Activated CD4-positive, alpha-beta T cell treated with anti-CD3 and anti-CD28 coated beads, Interleukin-2, amount 10 ng/mL, durations not matched to agents 24 days and 14 days (primary cell): ENCODE results near the gene MANBA. TPM values are rescaled to one million over a fixed set of nuclear protein-coding genes. Genes with fewer than 3 reads are reported as not detected.

Source experiments
- DNase-seq: peaks from one replicate; pipeline ENCODE4 v3.0.0; 2022
- H3K27ac Mint-ChIP-seq: one replicate; pipeline ENCODE4 v1.8.0; 2022; ENCODE audit warnings: mild to moderate bottlenecking, mixed read lengths
- H3K27me3 Mint-ChIP-seq: one replicate; pipeline ENCODE4 v1.8.0; 2022; ENCODE audit warnings: mixed read lengths
- H3K36me3 Mint-ChIP-seq: one replicate; pipeline ENCODE4 v1.8.0; 2022; ENCODE audit warnings: low read depth, mild to moderate bottlenecking, mixed read lengths
- H3K4me1 Mint-ChIP-seq: one replicate; pipeline ENCODE4 v1.8.0; 2021; ENCODE audit warnings: mixed read lengths
- H3K4me3 Mint-ChIP-seq: one replicate; pipeline ENCODE4 v1.8.0; 2022; ENCODE audit warnings: mild to moderate bottlenecking, moderate library complexity, mixed read lengths
- H3K9me3 Mint-ChIP-seq: one replicate; pipeline ENCODE4 v1.8.0; 2021; ENCODE audit warnings: mixed read lengths
- intact Hi-C: fragments of 100-400 bp; cut with micrococcal nuclease; formaldehyde crosslinking; loops from one replicate; pipeline ENCODE4 v1.15.1; 2023
- total RNA-seq: library from RNA; stranded (reverse); gene quantifications from 2 replicates; pipeline ENCODE4 v1.2.3, GENCODE V29; 2022

MANBA gene
- total RNA-seq, 1 donor from 2014 or later = 9.4 TPM

GRCh38 chr4:102663073-102663472, 97.7 kb downstream of the MANBA start:
- H3K27me3 Mint-ChIP-seq = no peaks in the 10 kb centered on the region
- peaks cover 14% of the 10 kb centered on the region for H3K36me3 Mint-ChIP-seq
- intact Hi-C loops = no loop called here
- H3K4me1 Mint-ChIP-seq = peaks cover 2% of the 10 kb centered on the region
- H3K9me3 Mint-ChIP-seq = no peaks in the 10 kb centered on the region
- no peak overlapping the region for H3K4me3 Mint-ChIP-seq
- no peak for DNase-seq
- no peak overlapping the region for H3K27ac Mint-ChIP-seq

- Mint-ChIP-seq H3K27me3 (no peaks in the 10 kb centered on the region), H3K36me3 (peaks cover 5% of the 10 kb centered on the region), H3K4me1 (no peaks in the 10 kb centered on the region), H3K9me3 (no peaks in the 10 kb centered on the region), H3K4me3 (no peak overlapping the region), H3K27ac (no peak overlapping the region)
- intact Hi-C loops = no loop called here
- no peak for DNase-seq
Measured at GRCh38 chr4:102657206-102657605, 103.6 kb downstream of the MANBA start.

GRCh38 chr4:102647117-102647516, 113.7 kb downstream of the MANBA start:
- H3K4me1 Mint-ChIP-seq = peaks cover 4% of the 10 kb centered on the region
- H3K4me3 Mint-ChIP-seq = no peak overlapping the region
- H3K27me3 Mint-ChIP-seq = no peaks in the 10 kb centered on the region
- H3K36me3 Mint-ChIP-seq = peaks cover 23% of the 10 kb centered on the region
- intact Hi-C loops = no loop called here
- H3K27ac Mint-ChIP-seq = no peak overlapping the region
- no peaks in the 10 kb centered on the region for H3K9me3 Mint-ChIP-seq
- DNase-seq = no peak

GRCh38 chr4:102642631-102643298, 118.0 kb downstream of the MANBA start:
- Mint-ChIP-seq H3K4me3 (no peak overlapping the region), H3K4me1 (peaks cover 9% of the 10 kb centered on the region), H3K27ac (no peak overlapping the region), H3K36me3 (peaks cover 14% of the 10 kb centered on the region), H3K9me3 (no peaks in the 10 kb centered on the region), H3K27me3 (no peaks in the 10 kb centered on the region)
- intact Hi-C loops = no loop called here
- DNase-seq = no peak

GRCh38 chr4:102641793-102642192, 119.0 kb downstream of the MANBA start:
- Mint-ChIP-seq H3K36me3 (peaks cover 17% of the 10 kb centered on the region), H3K27me3 (no peaks in the 10 kb centered on the region), H3K4me1 (peaks cover 8% of the 10 kb centered on the region), H3K4me3 (no peak overlapping the region), H3K27ac (no peak overlapping the region), H3K9me3 (no peaks in the 10 kb centered on the region)
- DNase-seq = no peak
- intact Hi-C loops = no loop called here

GRCh38 chr4:102640669-102641068, 120.1 kb downstream of the MANBA start:
- Mint-ChIP-seq H3K27ac (no peak overlapping the region), H3K4me3 (no peak overlapping the region), H3K9me3 (no peaks in the 10 kb centered on the region), H3K27me3 (no peaks in the 10 kb centered on the region), H3K4me1 (peaks cover 5% of the 10 kb centered on the region), H3K36me3 (peaks cover 21% of the 10 kb centered on the region)
- DNase-seq = no peak
- intact Hi-C loops = no loop called here

- intact Hi-C loops = no loop called here
- peak; percentile 73 for DNase-seq
Measured at GRCh38 chr4:102639598-102639997, 121.2 kb downstream of the MANBA start.

GRCh38 chr4:102638621-102639020, 122.1 kb downstream of the MANBA start:
- no peak for DNase-seq
- Mint-ChIP-seq H3K27me3 (no peaks in the 10 kb centered on the region), H3K4me1 (peaks cover 5% of the 10 kb centered on the region), H3K4me3 (no peak overlapping the region), H3K27ac (no peak overlapping the region), H3K9me3 (no peaks in the 10 kb centered on the region), H3K36me3 (peaks cover 20% of the 10 kb centered on the region)
- intact Hi-C loops = no loop called here

More at GRCh38 chr4:102639598-102639997, 121.2 kb downstream of the MANBA start:
- H3K4me3 Mint-ChIP-seq = peak overlapping the region; percentile 58
- H3K4me1 Mint-ChIP-seq = peaks cover 5% of the 10 kb centered on the region
- no peaks in the 10 kb centered on the region for H3K27me3 Mint-ChIP-seq
- peaks cover 20% of the 10 kb centered on the region for H3K36me3 Mint-ChIP-seq
- H3K9me3 Mint-ChIP-seq = no peaks in the 10 kb centered on the region
- peak overlapping the region; percentile 43 for H3K27ac Mint-ChIP-seq

- Mint-ChIP-seq H3K9me3 (no peaks in the 10 kb centered on the region), H3K4me1 (peaks cover 5% of the 10 kb centered on the region), H3K27me3 (no peaks in the 10 kb centered on the region), H3K36me3 (peaks cover 22% of the 10 kb centered on the region), H3K4me3 (no peak overlapping the region), H3K27ac (no peak overlapping the region)
- intact Hi-C loops = no loop called here
- DNase-seq = no peak
Measured at GRCh38 chr4:102637391-102637790, 123.4 kb downstream of the MANBA start.

- no peak for DNase-seq
- H3K4me3 Mint-ChIP-seq = no peak overlapping the region
- peaks cover 23% of the 10 kb centered on the region for H3K36me3 Mint-ChIP-seq
- intact Hi-C loops = no loop called here
- peaks cover 23% of the 10 kb centered on the region for H3K4me1 Mint-ChIP-seq
- H3K27me3 Mint-ChIP-seq = no peaks in the 10 kb centered on the region
- H3K9me3 Mint-ChIP-seq = no peaks in the 10 kb centered on the region
- H3K27ac Mint-ChIP-seq = no peak overlapping the region
Measured at GRCh38 chr4:102633100-102633499, 127.7 kb downstream of the MANBA start.

GRCh38 chr4:102632241-102633065, 128.3 kb downstream of the MANBA start:
- Mint-ChIP-seq H3K27me3 (no peaks in the 10 kb centered on the region), H3K4me3 (no peak overlapping the region), H3K4me1 (peaks cover 28% of the 10 kb centered on the region), H3K9me3 (no peaks in the 10 kb centered on the region), H3K27ac (peak overlapping the region; percentile 46), H3K36me3 (peaks cover 21% of the 10 kb centered on the region)
- intact Hi-C loops = no loop called here
- DNase-seq = no peak

- H3K4me1 Mint-ChIP-seq = peaks cover 34% of the 10 kb centered on the region
- H3K27me3 Mint-ChIP-seq = no peaks in the 10 kb centered on the region
- no peak overlapping the region for H3K27ac Mint-ChIP-seq
- intact Hi-C loops = no loop called here
- H3K36me3 Mint-ChIP-seq = peaks cover 18% of the 10 kb centered on the region
- no peak overlapping the region for H3K4me3 Mint-ChIP-seq
- H3K9me3 Mint-ChIP-seq = no peaks in the 10 kb centered on the region
- no peak for DNase-seq
Measured at GRCh38 chr4:102631616-102632015, 129.2 kb downstream of the MANBA start.

- Mint-ChIP-seq H3K36me3 (peaks cover 11% of the 10 kb centered on the region), H3K27ac (peak overlapping the region; percentile 21), H3K4me3 (no peak overlapping the region), H3K9me3 (no peaks in the 10 kb centered on the region), H3K27me3 (no peaks in the 10 kb centered on the region), H3K4me1 (peaks cover 42% of the 10 kb centered on the region)
- DNase-seq = no peak
- intact Hi-C loops = loop anchor here (2.0 to 10.0 kb wide), 4 partner anchors 155 to 365 kb away; partner anchors contain the start of genes SLC39A8 and UBE2D3
Measured at GRCh38 chr4:102629673-102630072, 131.1 kb downstream of the MANBA start.

- H3K27me3 Mint-ChIP-seq = no peaks in the 10 kb centered on the region
- no peaks in the 10 kb centered on the region for H3K9me3 Mint-ChIP-seq
- H3K27ac Mint-ChIP-seq = peak overlapping the region; percentile 79
- H3K36me3 Mint-ChIP-seq = peaks cover 8% of the 10 kb centered on the region
- H3K4me1 Mint-ChIP-seq = peaks cover 51% of the 10 kb centered on the region
- DNase-seq = no peak
- H3K4me3 Mint-ChIP-seq = no peak overlapping the region
- intact Hi-C loops = loop anchor here (1.0 to 10.0 kb wide), 5 partner anchors 157 to 471 kb away; partner anchors contain the start of genes BDH2, SLC39A8 and UBE2D3
Measured at GRCh38 chr4:102627831-102628523, 132.8 kb downstream of the MANBA start.
